Measurements from ENCODE around the gene GBE1. TPM values are rescaled to one million over a fixed set of nuclear protein-coding genes. Genes with fewer than 3 reads are reported as not detected.

GBE1 gene
- polyA plus RNA-seq, 4 donors: 13.6 to 34.1 (median 30.0) TPM

DNA sequence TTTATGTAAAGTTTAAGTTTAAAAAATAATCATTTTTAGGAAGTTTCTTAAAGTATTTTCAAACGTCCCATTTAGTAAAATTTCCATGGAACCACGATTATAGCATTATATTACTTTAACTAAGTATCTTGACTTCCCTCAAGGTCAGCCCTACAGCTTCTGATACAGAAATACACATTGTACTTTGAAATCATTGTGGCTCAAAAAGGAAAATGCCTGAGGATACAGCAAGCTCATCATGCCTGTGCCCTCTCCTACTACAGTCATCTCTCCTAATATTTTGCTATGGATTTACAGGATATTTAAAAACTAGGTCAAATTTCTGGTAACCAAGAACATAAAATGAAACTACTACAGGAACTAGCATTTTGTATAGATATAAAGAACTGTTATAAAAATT lies 51.8 kb downstream of the GBE1 start:
- no peak for DNase-seq (ENCODE audit: low read depth in 4 of 4, low spot score in 3 of 4)

DNA sequence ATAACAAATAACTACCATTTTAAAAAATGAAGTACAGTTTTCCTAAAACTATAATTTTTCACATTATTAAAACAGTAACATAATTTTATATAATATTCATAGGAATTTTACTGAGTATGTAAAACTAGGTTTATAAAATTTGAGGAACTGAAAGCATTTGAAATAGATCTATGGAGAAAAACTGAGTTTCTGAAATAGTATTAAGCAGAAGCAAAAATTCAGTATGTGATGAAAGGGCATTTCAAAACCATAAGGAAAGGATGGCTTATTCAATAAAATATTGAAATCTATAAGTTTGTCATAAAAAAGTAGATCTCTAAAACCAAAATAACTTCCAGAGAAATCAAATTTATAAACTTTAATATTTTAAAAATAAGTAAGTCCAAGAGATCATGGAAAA lies 53.4 kb downstream of the GBE1 start:
- DNase-seq (ENCODE audit: low read depth in 4 of 4, low spot score in 3 of 4): no peak

DNA sequence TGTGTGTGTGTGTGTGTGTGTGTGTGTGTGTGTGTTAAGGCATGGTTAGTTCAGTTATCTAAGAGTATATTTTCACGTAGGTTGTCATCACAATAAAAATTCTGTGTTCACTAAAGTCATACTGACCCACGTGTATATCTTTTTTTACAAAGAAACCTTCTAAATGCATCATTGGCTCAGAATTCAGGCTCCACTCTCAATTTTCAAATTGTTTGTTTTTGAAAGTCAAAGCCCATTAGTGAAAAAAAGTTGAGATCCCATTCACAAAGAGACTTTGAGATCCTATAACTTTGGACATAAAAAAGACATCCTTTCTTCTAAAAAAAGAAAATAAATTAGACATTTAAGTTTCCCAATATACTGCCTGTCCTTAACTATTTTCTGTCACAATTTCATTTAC lies 59.3 kb downstream of the GBE1 start:
- no peak for DNase-seq (ENCODE audit: low read depth in 4 of 4, low spot score in 3 of 4)

DNA sequence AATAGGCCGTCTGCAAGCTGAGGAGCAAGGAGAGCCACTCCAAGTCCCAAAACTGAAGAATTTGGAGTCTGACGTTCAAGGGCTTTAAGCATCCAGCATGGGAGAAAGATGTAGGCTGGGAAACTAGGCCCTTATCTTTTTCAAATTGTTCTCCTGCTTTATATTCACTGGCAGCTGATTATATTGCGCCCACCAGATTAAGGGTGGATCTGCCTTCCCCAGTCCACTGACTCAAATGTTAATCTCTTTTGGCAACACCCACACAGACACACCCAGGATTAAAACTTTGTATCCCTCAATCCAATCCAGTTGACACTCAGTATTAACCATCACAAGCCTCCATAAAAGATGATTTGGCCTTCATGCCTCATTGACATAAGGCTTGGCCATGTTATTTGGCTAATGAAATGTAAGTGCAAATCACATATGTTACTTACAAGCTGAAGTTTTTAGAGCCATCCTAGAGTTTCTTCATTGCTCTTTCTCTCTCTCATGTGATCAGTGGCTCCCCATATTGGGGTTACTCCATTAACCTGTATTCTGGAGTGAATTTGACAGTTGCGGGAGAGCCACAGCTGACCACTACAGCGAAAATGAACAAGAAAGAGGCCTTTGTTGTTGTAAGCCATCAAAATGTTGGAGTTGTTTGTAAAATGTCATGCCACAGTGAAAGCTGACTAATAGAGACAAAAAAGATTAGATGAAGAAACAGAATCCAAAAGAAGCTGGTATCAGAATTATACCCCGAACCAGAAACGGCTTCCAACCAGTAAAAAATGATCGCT lies 61.7 kb downstream of the GBE1 start:
- DNase-seq (ENCODE audit: low read depth in 4 of 4, low spot score in 3 of 4): no peak

DNA sequence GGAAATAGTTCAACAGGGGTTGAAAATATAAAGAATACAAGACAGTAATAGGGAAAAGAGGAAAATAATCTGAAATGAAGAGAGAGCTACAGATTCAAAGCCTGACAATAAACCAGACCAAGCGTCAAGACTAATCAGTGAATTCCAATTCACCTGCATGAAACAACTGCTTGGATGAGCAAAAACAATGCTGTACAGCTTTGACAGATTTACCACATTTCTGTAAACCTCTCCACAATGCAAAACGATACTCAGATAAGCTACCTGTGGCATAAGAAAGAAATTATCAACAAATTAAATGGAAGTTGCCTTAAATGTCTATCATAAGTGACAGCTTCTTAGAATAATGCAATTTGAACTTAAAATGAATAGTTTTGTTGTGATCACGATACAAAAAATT lies 65.4 kb downstream of the GBE1 start:
- DNase-seq (ENCODE audit: low read depth in 4 of 4, low spot score in 3 of 4): no peak

DNA sequence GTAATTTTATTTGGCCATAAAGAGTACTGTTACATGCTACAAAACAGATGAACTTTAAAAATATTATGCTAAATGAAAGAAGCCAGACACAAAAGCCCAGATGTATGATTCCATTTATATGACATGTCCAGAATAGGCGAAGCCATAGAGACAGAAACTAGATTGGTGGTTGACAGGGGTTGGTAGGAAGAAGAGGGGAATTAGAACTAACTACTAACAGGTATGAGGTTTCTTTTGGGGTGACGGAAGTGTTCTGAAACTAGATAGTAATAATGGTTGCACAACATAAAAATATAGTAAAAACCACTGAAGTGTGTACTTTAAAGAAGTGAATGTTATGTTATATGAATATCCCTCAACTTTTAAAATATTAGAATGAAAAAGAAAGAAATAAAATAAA lies 66.1 kb downstream of the GBE1 start:
- no peak for DNase-seq (ENCODE audit: low read depth in 4 of 4, low spot score in 3 of 4)

DNA sequence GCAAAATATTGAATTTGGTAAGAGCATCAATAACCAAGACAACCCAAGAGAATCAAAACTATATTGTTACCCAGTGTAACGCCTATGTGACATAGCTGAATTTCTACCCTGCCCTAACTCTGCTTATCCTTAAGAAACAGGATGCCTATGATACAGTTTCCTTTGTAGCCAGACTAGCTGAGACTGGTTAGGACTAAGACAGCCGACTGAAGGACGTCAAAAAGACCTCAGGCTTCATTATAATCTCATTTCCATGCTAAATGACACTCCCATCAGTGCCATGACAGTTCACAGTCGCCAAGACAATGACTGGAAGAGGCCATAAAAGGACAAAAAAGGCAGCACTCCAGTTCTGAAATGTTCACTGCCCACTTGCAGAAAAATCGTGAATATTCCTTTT lies 66.8 kb downstream of the GBE1 start:
- DNase-seq (ENCODE audit: low read depth in 4 of 4, low spot score in 3 of 4): no peak

DNA sequence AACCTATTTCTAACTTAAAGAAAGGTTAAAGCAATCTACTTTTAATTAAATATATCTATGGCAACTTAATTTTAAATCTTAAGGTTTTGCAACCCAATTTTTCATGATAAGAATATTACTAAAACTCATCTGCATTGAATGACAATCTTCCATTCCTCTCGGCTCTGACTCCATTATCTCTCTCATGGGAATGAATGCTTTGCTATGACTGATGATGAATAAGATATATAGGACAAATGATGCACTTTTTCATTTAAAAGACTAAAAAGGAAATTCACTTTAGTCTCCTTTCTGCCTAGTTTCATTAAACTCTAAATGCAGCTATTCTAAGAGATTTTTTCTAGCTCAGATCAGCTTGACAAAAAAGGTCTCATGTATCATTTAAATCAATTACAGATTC lies 68.7 kb downstream of the GBE1 start:
- no peak for DNase-seq (ENCODE audit: low read depth in 4 of 4, low spot score in 3 of 4)

DNA sequence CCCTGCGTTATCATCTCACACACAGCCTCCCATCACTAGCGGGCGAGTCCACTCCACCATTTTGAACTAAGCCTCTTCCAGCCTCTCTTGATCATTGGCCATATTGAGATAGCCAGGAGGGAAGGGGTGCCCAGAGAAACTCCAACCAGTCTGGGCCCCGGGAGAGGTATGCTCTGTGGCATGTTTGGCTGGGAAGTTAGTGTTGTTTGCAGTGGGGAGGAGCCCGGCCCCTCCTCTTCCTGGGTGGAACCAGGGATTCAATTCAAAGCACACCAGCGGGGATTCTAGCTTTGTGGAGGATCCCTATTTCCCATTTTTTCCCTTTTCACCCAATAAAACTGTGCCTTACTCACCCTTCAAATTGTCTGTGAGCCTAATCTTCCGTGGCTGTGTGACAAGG lies 71.8 kb downstream of the GBE1 start:
- DNase-seq (ENCODE audit: low read depth in 4 of 4, low spot score in 3 of 4): no peak

DNA sequence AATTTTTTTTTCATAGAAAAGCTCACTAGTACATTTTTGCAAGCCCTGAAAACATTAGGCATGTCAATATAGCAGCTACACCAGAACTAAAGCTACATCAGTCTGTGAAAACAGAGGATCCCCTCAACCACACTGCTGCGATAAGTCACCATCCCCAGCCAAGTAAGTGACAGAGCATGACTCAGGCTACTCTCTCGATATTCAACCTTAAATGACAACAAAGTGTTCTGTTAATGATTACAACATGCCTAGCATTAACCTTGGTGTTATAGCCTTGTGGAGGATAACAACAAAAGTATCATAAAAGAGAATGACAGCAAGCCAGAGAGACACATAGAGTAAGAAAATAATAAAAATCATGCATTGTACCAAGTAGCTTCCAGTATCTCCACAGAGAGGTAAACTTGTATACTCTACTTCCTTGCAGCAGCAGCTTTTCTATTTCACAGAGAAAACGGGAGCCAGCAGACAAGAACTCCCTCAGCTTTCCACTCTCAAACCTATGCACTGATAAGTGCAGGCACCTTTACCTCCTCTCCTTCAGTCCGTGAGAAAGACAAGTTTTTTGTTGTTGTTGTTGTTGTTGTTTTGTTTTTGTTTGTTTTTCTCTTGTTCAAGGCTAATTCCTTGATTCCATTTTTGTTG lies 76.6 kb downstream of the GBE1 start:
- DNase-seq (ENCODE audit: low read depth in 4 of 4, low spot score in 3 of 4): no peak

DNA sequence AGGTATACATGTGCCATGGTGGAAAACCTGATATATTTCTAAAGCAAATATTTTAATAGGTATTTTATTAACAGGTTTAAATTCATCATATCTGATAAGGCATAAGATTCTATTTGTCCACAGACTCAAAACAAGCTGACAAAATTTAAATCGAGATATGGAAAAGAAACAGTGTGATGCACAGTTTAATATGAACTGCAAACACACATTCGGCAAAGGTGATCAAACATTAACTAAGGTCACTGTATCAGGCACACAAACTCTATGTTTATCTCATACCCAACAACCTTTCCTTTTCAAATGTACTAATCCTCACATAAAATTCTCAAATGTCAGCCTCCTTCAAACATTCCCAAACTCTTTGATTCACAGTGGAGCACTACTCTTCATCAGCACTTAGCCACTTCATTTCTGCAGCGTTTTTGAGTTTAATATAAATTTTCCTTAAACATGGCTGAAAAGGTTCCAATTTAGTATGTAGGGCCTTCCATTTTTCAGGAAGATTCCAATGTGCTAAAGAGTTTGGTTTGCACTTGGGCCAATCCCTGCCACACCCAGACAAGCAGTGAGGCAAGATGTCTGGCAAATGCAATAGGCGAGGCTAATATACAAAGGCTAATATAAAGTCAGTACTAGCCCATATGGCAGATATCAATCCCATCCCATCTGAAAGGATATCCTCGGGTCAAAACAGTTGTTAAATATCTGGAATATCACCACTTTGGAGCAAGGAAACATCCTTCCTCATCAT lies 84.6 kb downstream of the GBE1 start:
- no peak for DNase-seq (ENCODE audit: low read depth in 4 of 4, low spot score in 3 of 4)

DNA sequence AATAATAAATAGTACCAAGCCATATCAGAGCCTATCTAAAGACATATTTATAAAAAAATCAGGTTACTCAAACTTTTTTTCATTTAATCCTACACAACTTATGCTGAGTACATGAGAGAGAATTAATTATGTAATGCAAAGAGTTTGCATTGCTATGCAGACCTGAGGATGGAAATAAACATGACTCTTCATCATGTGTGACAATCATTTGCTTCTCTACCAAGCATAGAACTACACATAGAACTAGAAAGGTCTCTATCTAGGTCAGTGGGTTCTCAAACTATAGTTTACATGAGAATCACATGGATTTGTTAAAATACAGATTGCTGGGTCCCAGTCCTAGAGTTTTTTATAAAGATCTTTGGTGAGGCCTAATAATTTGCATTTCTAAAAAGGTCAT lies 86.8 kb downstream of the GBE1 start:
- no peak for DNase-seq (ENCODE audit: low read depth in 4 of 4, low spot score in 3 of 4)

DNA sequence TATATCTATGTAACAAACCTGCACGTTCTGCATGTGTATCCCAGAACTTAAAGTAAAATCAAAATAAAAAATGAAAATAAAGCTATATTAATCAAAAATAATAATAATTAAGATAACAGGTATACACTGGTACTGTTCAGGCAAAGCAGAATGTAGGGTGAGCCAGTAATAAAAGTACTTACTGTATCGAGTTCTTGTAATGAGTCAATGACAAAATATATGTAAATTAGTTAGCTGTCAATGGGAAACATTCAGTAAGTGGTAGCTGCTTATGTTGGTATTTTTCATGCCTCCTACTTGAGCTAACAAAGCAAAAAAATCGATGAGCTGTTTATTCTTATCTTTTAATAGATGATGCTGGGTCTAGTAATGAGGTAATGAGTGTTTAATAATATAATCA lies 93.2 kb downstream of the GBE1 start:
- no peak for DNase-seq (ENCODE audit: low read depth in 4 of 4, low spot score in 3 of 4)

DNA sequence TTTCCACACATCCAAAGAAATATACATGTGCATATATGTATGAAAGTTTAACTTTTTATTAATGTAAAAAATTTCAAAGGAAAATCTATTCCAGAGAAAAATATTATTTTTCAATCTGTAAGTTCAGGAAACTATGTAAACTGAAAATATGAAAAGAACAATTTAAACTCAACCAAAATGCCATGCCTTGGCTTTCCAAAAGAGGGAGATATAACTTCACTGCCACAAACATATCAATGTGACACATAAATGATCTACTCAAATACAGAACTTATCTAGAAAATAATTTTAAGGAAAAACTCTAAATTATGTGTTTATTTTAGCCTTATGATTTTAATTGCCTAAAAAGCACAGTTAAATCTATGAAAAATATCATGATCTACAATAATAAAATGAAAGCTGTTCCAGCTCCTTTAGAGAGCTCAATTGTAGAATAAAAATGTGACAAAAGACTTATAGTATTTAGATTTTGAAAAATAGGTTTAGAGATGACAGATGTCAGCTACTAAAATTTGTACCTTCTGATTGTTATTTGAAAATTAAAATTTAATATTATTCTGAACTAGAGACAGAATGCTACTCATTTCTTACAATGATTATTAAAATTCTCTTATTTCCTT lies 94.8 kb downstream of the GBE1 start:
- no peak for DNase-seq (ENCODE audit: low read depth in 4 of 4, low spot score in 3 of 4)

DNA sequence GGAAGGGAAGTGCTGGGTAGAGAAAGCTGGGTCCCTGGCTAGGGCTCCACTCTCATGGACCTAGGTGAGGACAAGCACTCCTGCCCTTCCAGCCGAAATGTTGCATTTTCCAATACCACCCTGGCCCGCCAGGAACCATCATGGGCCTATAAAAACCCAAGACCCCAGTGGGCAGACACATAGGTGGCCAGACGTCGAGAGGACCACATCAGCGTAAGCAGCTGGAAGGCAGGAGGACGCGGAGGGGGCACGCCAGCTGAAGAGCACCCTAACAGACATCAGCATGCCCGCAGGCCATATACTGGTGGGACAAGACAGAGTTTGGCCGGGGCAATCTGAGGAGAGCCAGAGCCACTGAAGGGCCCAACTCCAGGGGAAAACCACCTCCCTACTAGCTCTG lies 98.3 kb downstream of the GBE1 start:
- DNase-seq (ENCODE audit: low read depth in 4 of 4, low spot score in 3 of 4): no peak

DNA sequence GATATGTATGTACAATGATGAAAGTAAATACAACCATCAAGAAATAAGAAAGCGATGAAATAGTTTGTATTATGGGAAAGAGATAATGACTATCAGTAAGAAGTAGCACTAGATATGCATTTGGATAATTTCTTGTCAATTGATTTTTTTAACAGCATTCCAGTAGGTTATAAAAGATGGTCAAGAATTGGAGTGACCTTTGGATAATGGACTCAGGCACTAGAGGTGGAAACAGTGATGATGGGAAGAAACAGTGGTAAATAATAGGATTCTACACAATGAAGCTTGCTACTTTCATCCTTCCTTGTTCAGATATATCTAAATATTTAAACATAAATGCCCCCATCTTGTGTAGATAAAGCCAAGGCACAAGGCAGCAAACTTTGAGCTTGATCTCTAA lies 101.4 kb downstream of the GBE1 start:
- no peak for DNase-seq (ENCODE audit: low read depth in 4 of 4, low spot score in 3 of 4)

DNA sequence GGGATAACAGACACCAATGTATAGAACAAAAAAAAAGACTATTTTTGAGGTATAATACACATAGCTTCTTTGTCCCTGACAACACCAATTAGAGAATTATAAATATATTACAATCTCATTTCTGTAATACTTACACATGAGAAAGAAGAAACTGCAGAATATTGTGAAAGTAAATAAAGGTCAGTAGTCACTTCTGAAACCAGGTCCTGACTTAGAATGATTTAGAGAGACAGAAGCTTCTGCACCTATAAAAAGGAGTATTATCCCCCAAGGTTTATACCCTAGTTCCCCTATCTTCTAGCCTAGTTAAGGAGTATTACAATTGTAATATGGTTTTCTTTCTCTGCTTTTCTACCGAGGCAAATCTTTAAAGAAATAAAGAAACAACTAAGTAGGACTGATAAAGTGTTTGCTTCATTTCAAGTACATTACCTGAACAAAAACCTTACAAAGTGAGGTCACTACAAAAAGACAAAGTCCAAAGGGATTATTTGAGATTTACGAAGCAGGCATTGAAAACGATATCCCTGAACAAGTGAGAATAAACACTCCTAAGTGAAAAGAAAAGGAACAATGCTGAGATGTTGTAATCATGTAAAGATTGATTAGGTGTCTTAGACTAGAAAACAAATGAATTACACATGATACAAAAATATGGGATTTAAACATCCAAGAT lies 103.0 kb downstream of the GBE1 start:
- no peak for DNase-seq (ENCODE audit: low read depth in 4 of 4, low spot score in 3 of 4)

DNA sequence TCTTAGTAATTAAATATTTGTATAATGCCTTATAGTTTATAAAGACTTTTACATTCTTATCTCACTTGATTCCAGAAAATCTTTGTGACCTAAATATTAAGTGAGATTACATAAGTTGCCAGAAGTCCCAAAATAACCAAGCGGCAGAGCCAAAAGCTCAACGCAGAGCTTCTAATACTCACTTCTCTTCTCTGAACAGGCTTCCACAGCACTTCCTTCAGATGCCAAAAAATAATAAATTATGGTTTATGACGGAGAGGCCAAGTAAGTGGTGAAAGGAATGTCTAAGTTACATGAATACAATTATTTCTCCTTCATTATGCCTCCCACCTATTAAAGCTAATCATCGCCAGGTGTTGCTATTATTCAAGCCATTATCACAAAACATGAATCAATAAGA lies 110.3 kb downstream of the GBE1 start:
- DNase-seq (ENCODE audit: low read depth in 4 of 4, low spot score in 3 of 4): no peak

DNA sequence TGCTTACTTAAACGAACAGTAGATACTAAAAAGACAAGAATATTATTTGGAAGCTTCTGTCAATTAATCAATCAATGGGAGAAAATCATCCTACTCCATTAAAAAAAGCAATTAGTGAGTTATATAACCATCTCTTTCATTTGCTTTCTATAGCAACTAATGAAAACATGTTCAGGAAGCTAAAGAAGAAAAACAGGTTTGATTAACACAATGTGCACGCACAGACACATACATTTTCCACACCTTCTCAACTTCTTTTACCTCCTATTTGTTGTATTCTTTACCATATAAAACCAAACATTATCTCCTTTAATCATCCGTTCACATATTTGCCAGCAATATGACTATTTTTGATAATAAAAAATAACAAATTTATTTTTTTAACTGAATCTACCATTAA lies 111.3 kb downstream of the GBE1 start:
- no peak for DNase-seq (ENCODE audit: low read depth in 4 of 4, low spot score in 3 of 4)

DNA sequence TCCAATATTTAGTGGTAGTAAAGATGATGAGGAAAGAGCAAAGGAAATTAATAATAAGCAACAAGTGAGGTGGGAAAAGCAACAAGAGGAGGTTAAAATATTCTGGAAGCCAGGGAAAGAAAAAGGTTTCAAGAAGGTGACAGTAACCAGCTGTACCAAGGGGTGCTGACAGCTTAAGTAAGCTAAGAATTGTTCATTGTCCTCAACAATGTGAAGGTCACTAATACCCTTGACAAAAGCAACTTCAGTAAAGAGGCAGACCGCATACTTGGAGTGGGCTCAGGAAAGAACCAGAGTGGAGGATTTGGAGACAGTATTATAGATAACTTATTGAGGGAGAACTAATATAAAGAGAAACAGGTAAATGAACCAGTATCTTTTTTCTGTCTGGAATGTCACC lies 116.2 kb downstream of the GBE1 start:
- no peak for DNase-seq (ENCODE audit: low read depth in 4 of 4, low spot score in 3 of 4)

DNA sequence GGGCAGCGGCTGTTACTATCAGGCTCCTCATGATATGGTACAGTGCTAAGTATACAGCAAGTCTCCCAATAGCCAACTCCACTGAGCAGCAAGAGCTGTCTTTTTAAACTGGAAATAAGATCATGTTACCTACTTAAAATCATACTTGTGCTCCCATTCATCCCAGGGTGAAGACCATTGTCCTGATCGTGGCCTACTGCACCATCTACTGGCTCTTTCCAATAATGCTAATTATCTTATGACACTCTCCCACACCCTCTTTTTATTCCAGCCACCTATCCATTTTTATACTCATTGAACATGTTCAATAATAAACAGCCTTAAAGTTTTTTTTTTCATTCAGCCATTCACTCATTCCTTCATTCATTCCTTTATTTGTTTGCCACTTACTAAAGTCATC lies 117.7 kb downstream of the GBE1 start:
- DNase-seq (ENCODE audit: low read depth in 4 of 4, low spot score in 3 of 4): no peak

All from left renal pelvis (tissue), 4 donors.